Subcutaneous adipose tissue (tissue), 4 donors: ENCODE results near the gene EDRF1. TPM values are rescaled to one million over a fixed set of nuclear protein-coding genes. Genes with fewer than 3 reads are reported as not detected.

Source experiments
- total RNA-seq, 4 donors: library from RNA; depleted of rRNA; stranded (reverse); fragments of >200 nt; gene quantifications; one replicate each; pipeline ENCODE4 v1.1.0, GENCODE V29; 2016
- TF ChIP-seq, protein P1 (sequence below): fragments of 450-650 bp; IDR thresholded peaks from one replicate; pipeline ENCODE4 v1.5.1; 2016; ENCODE audit warnings: low read depth, mild to moderate bottlenecking, control low read depth, antibody characterized with exemption, moderate library complexity

The EDRF1 gene
- total RNA-seq, 4 donors from 2014 or later: 19.2 to 30.1 (median 24.9) TPM

GRCh38 chr10:125687507-125688185 is 31.9 kb upstream of the EDRF1 start:
- TF ChIP-seq, protein P1, sequence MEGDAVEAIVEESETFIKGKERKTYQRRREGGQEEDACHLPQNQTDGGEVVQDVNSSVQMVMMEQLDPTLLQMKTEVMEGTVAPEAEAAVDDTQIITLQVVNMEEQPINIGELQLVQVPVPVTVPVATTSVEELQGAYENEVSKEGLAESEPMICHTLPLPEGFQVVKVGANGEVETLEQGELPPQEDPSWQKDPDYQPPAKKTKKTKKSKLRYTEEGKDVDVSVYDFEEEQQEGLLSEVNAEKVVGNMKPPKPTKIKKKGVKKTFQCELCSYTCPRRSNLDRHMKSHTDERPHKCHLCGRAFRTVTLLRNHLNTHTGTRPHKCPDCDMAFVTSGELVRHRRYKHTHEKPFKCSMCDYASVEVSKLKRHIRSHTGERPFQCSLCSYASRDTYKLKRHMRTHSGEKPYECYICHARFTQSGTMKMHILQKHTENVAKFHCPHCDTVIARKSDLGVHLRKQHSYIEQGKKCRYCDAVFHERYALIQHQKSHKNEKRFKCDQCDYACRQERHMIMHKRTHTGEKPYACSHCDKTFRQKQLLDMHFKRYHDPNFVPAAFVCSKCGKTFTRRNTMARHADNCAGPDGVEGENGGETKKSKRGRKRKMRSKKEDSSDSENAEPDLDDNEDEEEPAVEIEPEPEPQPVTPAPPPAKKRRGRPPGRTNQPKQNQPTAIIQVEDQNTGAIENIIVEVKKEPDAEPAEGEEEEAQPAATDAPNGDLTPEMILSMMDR: no peak

- TF ChIP-seq, protein P1: no peak
Observed at GRCh38 chr10:125689955-125690569, 29.4 kb upstream of the EDRF1 start.

GRCh38 chr10:125691160-125691981 is 28.1 kb upstream of the EDRF1 start:
- TF ChIP-seq, protein P1: no peak

DNA sequence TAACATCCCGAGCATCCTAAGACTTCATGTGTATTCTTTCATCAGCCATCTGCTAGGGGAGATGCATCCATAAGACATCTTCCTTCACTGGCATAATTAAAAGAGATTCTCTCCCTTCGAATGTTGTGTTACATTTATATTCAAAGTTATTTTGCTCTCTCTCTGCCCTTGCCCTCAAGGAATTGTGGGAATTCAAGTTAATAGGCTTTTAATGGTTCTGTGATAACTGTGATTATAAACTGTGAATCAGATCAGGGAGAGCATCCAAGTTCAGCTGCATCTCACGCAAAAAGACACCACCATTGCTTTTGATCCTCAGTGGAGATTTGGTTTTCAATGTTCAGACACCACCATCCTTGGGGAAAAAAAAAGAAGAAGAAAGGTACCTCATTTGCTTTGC is 27.3 kb upstream of the EDRF1 start:
- TF ChIP-seq, protein P1: no peak

- TF ChIP-seq, protein P1: no peak
Observed at GRCh38 chr10:125692601-125693523, 26.6 kb upstream of the EDRF1 start.

DNA sequence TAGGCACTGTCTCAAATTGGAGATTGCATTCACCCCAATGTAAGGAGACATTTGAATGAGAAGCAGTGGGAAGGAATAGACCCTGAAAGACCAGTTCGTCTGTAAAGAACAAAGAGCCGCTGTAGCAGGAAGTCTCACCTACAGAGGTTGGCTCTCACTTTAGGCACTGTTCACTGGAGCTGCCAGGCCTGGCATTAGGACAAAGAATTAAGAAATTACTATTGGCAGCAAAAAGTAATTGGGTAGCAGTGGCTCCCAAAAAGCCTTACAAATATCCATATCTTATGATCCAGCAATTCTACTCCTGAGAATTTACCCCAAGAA is 26.0 kb upstream of the EDRF1 start:
- TF ChIP-seq, protein P1: no peak
